CD4-positive, alpha-beta memory T cell (primary cell): ENCODE measurements around the gene PMM2. TPM values are rescaled to one million over a fixed set of nuclear protein-coding genes. Genes with fewer than 3 reads are reported as not detected.

Experiments used
- CTCF ChIA-PET: fragments of 350-600 bp; sonication (Branson Sonifier 250); formaldehyde crosslinking; loops from one replicate; lab custom pipeline; 2021; ENCODE audit warnings: inconsistent platforms; ENCODE audit not compliant: partially characterized antibody; lab: Charles Lee
- POLR2A ChIA-PET: fragments of 350-600 bp; sonication (Branson Sonifier 250); formaldehyde crosslinking; loops from one replicate; lab custom pipeline; 2021; ENCODE audit not compliant: partially characterized antibody; lab: Charles Lee
- DNase-seq, 5 donors: peaks; one replicate each; pipeline versions ENCODE4 v3.0.0 to v3.0.0-alpha.2; 2020 to 2022; ENCODE audit warnings: mixed read lengths in 1 of 5
- H3K27ac ChIP-seq: one replicate; pipeline ENCODE4 v1.7.0; 2013; ENCODE audit warnings: low read depth, low read length
- H3K27me3 ChIP-seq: 2 replicates; pipeline ENCODE4 v1.7.0; 2013; ENCODE audit warnings: mild to moderate bottlenecking, low read length, moderate library complexity; ENCODE audit not compliant: insufficient read depth
- H3K36me3 ChIP-seq: 2 replicates; pipeline ENCODE4 v1.7.0; 2013; ENCODE audit warnings: mild to moderate bottlenecking, low read length, moderate library complexity; ENCODE audit not compliant: insufficient read depth
- H3K4me1 ChIP-seq: 2 replicates; pipeline ENCODE4 v1.7.0; 2013; ENCODE audit warnings: mild to moderate bottlenecking, low read length, moderate library complexity; ENCODE audit not compliant: insufficient read depth
- H3K4me3 ChIP-seq, 2 donors: one replicate each; pipeline ENCODE4 v1.7.0; 2013; ENCODE audit warnings: low read length in 2 of 2, mild to moderate bottlenecking in 1 of 2
- H3K9me3 ChIP-seq, 2 donors: one replicate each; pipeline ENCODE4 v1.7.0; 2013; ENCODE audit warnings: low read length in 2 of 2, control low read depth in 1 of 2; ENCODE audit not compliant: control insufficient read depth in 1 of 2
- H3K27ac Mint-ChIP-seq, 7 donors: one replicate each; pipeline ENCODE4 v1.8.0; 2020 to 2021; ENCODE audit warnings: mixed read lengths in 7 of 7, mild to moderate bottlenecking in 6 of 7, inconsistent platforms in 3 of 7, moderate library complexity in 3 of 7
- H3K27me3 Mint-ChIP-seq, 2 donors: one replicate each; pipeline ENCODE4 v1.8.0; 2020 to 2021; ENCODE audit warnings: mixed read lengths in 2 of 2
- H3K36me3 Mint-ChIP-seq, 2 donors: one replicate each; pipeline ENCODE4 v1.8.0; 2020 to 2021; ENCODE audit warnings: mixed read lengths in 2 of 2, inconsistent platforms in 1 of 2, mild to moderate bottlenecking in 1 of 2
- H3K4me1 Mint-ChIP-seq, 4 donors: one replicate each; pipeline ENCODE4 v1.8.0; 2020 to 2021; ENCODE audit warnings: mixed read lengths in 4 of 4, mild to moderate bottlenecking in 1 of 4
- H3K4me3 Mint-ChIP-seq, 8 donors: one replicate each; pipeline ENCODE4 v1.8.0; 2020 to 2021; ENCODE audit warnings: mixed read lengths in 8 of 8, mild to moderate bottlenecking in 7 of 8, moderate library complexity in 6 of 8, inconsistent platforms in 3 of 8
- H3K9me3 Mint-ChIP-seq, 8 donors: one replicate each; pipeline ENCODE4 v1.8.0; 2020 to 2021; ENCODE audit warnings: mixed read lengths in 8 of 8, mild to moderate bottlenecking in 5 of 8, inconsistent platforms in 3 of 8, moderate library complexity in 1 of 8
- intact Hi-C: fragments of 100-400 bp; cut with micrococcal nuclease; formaldehyde crosslinking; loops from one replicate; pipeline ENCODE4 v1.15.1; 2023
- polyA plus RNA-seq, 2 donors: library from polyadenylated mRNA; unstranded; fragments of 300-500 nt; fragmentation: Illumina TruSeq; gene quantifications; one replicate each; pipeline ENCODE4 v1.2.3, GENCODE V29; 2021
- total RNA-seq, 2 experiments: library from RNA; stranded (reverse); gene quantifications; one replicate each; pipeline ENCODE4 v1.2.3, GENCODE V29; 2021

Gene PMM2
- total and polyA plus RNA-seq, 4 experiments from 2014 or later = 21.2 to 61.7 (median 43.4) TPM

DNA sequence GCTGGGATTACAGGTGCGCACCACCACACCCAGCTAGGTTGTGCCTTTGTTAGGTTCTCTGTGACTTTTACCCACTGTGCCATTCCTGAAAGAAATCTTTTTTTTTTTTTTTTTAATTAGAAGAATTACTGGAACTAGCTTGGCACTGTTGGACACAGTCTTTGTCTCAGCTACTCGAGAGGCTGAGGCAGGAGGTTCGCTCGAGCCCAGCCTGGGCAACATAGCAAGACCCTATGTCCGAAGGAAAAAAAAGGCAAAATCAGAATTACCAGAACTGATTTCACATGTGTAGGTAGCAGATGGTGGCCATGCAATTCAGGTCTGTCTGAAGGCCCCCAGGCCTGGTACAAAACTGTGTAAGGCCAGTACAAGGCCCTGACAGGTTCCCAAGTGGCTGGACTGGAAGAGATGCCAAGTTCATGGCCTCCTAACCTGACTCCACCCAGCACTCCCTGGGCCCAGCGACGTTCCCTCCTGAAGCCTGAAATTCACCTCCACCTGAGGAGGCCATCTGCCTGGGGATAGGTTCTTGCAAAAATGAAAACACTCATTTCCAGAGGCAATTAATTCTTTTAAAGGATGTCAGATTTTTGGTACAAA is 48.2 kb downstream of the PMM2 start:
- peak overlapping the region in 1 of 7 donors; percentile 61 for H3K27ac Mint-ChIP-seq
- peaks cover 14 to 42% of the 10 kb centered on the region in 2 donors for H3K36me3 Mint-ChIP-seq
- H3K4me3 Mint-ChIP-seq = no peak overlapping the region
- Histone ChIP-seq H3K27me3 (no peaks in the 10 kb centered on the region), H3K4me1 (peaks cover 7% of the 10 kb centered on the region), H3K27ac (no peak overlapping the region), H3K9me3 (no peaks in the 10 kb centered on the region), H3K36me3 (peaks cover 21% of the 10 kb centered on the region), H3K4me3 (no peak overlapping the region)
- H3K4me1 Mint-ChIP-seq = peaks cover 17 to 55% (median 30%) of the 10 kb centered on the region in 4 donors
- ChIA-PET POLR2A (interaction anchor here (0.6 kb wide), 1 partner anchor 14 kb away, joined by 3 read pairs; no protein-coding TSS in a partner anchor), CTCF (no interaction called here)
- no peak for DNase-seq
- peaks cover 0 to 2% (median 0%) of the 10 kb centered on the region in 8 donors for H3K9me3 Mint-ChIP-seq
- intact Hi-C loops = no loop called here
- no peaks in the 10 kb centered on the region for H3K27me3 Mint-ChIP-seq

DNA sequence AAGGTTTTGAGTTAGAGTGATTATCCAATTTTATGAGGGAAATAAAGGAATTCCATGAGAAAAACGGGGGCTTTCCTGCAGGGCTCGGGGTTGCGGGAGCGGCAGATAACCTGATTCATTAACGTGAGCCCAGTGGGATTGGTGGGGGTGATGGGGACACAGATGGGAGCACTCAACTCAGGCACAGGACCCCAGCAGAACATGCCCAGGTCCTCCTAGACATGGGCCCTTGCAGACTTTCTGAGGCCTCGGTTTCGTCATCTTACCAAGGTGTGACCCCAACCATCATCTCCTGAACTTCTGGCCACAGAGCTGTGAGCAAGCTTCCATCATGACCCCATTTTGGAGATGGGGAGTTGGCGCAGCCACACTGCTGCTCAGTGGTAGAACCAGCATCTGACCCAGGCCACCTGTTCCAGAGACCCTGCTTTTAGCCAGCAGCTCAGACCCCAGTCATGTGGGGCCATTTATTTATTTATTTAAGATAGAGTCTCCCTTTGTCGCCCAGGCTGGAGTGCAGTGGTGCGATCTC is 48.8 kb downstream of the PMM2 start:
- intact Hi-C loops = no loop called here
- Histone ChIP-seq H3K4me1 (peaks cover 7% of the 10 kb centered on the region), H3K27ac (no peak overlapping the region), H3K36me3 (peaks cover 21% of the 10 kb centered on the region), H3K27me3 (no peaks in the 10 kb centered on the region), H3K9me3 (no peaks in the 10 kb centered on the region), H3K4me3 (no peak overlapping the region)
- no peak overlapping the region for H3K27ac Mint-ChIP-seq
- peaks cover 17 to 60% (median 32%) of the 10 kb centered on the region in 4 donors for H3K4me1 Mint-ChIP-seq
- ChIA-PET CTCF (no interaction called here), POLR2A (no interaction called here)
- H3K36me3 Mint-ChIP-seq = peaks cover 14 to 46% of the 10 kb centered on the region in 2 donors
- peak overlapping the region in 1 of 8 donors; percentile 29 for H3K4me3 Mint-ChIP-seq
- H3K27me3 Mint-ChIP-seq = no peaks in the 10 kb centered on the region
- H3K9me3 Mint-ChIP-seq = peaks cover 0 to 2% (median 0%) of the 10 kb centered on the region in 8 donors
- DNase-seq = no peak

DNA sequence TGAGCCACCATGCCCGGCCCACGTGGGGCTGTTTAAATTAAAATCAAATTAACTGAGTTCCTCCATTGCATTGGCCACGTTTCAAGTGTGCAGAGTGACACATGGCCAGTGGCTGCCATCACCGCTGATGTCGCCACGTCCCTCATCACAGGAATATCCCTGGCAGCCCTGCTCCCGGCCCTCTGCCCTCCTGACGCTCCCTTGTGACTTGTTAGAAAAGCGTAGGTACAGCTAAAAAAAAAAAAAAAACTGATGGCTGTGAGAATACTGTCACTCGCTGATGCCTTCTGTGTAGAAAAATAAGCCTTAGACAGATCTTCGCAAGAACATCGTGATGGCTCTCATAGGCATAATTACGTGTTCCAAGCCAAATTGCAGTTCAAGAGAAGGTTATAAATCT is 49.5 kb downstream of the PMM2 start:
- POLR2A ChIA-PET = no interaction called here

DNA sequence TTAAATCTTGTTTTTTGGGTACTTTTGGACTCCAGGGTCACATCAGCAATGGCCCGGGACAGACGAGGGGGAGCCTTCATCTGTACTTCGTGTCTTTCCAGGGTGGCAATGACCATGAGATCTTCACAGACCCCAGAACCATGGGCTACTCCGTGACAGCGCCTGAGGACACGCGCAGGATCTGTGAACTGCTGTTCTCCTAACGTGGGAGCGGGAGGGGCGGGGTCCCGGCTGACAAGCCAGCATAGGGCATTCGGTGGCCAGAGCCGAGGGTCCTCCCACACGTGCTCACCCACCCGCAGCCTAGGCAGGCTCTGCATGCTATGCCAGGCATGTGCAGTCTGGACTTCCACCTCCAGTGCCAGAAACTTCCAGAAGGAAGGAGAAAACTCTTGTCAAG is 50.0 kb downstream of the PMM2 start:
- Mint-ChIP-seq H3K27me3 (no peaks in the 10 kb centered on the region), H3K4me1 (peaks cover 11 to 53% (median 27%) of the 10 kb centered on the region in 4 donors), H3K27ac (peak overlapping the region in 1 of 7 donors; percentile 27), H3K36me3 (peaks cover 14 to 46% of the 10 kb centered on the region in 2 donors), H3K4me3 (no peak overlapping the region), H3K9me3 (no peaks in the 10 kb centered on the region)
- no peaks in the 10 kb centered on the region for H3K9me3 ChIP-seq
- H3K27me3 ChIP-seq = no peaks in the 10 kb centered on the region
- CTCF ChIA-PET = no interaction called here
- no peak overlapping the region for H3K27ac ChIP-seq
- intact Hi-C loops = no loop called here
- peaks cover 8% of the 10 kb centered on the region for H3K4me1 ChIP-seq
- no peak for DNase-seq
- no peak overlapping the region for H3K4me3 ChIP-seq
- POLR2A ChIA-PET = no interaction called here
- peaks cover 21% of the 10 kb centered on the region for H3K36me3 ChIP-seq

More for the DNA sequence above, 49.5 kb downstream of the PMM2 start:
- H3K4me3 ChIP-seq = no peak overlapping the region
- H3K4me1 Mint-ChIP-seq = peaks cover 15 to 56% (median 31%) of the 10 kb centered on the region in 4 donors
- peaks cover 21% of the 10 kb centered on the region for H3K36me3 ChIP-seq
- no peaks in the 10 kb centered on the region for H3K9me3 ChIP-seq
- no peaks in the 10 kb centered on the region for H3K9me3 Mint-ChIP-seq
- intact Hi-C loops = no loop called here
- CTCF ChIA-PET = no interaction called here
- H3K36me3 Mint-ChIP-seq = peaks cover 14 to 49% of the 10 kb centered on the region in 2 donors
- H3K27me3 Mint-ChIP-seq = no peaks in the 10 kb centered on the region
- H3K4me1 ChIP-seq = peaks cover 7% of the 10 kb centered on the region
- no peak for DNase-seq
- H3K4me3 Mint-ChIP-seq = no peak overlapping the region
- no peak overlapping the region for H3K27ac ChIP-seq
- peak overlapping the region in 3 of 7 donors; percentile 27 to 59 (median 44) for H3K27ac Mint-ChIP-seq
- no peaks in the 10 kb centered on the region for H3K27me3 ChIP-seq

DNA sequence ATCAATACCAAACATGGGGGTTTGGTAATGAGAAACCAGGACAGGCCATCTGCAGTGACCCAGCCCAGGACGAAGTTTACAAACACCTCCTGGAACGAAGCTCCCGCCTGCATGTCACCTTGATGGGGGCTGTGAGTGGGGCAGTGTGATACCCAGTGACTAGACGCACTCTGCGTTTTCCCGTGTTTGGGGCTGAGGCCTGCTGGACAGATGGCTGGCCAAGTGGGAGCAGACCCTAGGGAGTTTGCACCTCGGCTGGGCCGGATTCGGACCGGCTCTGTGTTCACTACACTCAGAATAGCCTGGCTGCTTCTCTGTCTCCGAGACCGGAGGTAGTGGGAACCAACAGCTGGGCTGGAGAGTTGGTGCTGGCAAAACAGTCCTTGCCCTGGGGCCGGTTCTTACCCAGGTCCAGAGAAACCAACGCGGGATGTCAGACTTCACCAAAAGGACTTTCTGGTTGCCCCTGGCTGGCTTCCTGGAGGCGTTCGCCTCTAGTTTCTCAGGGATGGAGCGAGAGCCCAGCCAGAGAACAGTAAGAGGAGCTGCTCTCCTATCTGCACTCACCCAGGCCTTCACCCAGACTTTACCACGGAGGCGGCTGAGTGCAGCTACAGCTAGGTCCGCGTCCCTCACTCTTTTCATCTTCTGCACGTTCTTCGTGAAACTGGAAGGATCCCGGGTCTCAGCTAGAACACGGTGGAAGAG is 50.7 kb downstream of the PMM2 start:
- intact Hi-C loops = no loop called here
- Histone ChIP-seq H3K27ac (no peak overlapping the region), H3K9me3 (no peaks in the 10 kb centered on the region), H3K4me1 (peaks cover 11% of the 10 kb centered on the region), H3K27me3 (no peaks in the 10 kb centered on the region), H3K4me3 (no peak overlapping the region), H3K36me3 (peaks cover 21% of the 10 kb centered on the region)
- POLR2A ChIA-PET = no interaction called here
- CTCF ChIA-PET = no interaction called here
- Mint-ChIP-seq H3K9me3 (no peaks in the 10 kb centered on the region), H3K27me3 (no peaks in the 10 kb centered on the region), H3K27ac (peak overlapping the region in 1 of 7 donors; percentile 75), H3K36me3 (peaks cover 15 to 51% of the 10 kb centered on the region in 2 donors), H3K4me3 (no peak overlapping the region), H3K4me1 (peaks cover 12 to 51% (median 28%) of the 10 kb centered on the region in 4 donors)
- DNase-seq = no peak

DNA sequence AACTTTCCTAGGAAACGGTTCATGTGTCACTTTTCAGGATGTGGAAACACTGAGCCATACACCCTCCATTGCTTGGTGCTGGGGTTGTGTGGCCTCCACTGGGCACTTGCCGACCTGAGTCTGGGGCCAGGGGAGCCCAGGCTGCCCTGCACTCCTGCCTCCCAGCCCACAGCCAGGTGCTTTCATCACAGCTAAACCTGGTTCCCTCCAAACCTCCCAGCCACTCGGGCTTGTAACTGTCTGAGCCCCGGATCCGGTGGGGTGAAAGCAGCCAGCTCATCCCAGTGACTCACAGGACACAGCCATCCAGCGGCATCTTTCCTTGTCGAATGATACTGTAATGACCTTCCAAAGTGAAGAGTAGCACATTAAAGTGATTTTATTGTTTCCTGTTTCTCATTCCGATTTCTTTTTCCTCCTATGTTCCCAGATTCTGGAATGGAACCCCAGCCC is 51.3 kb downstream of the PMM2 start:
- intact Hi-C loops = no loop called here
- ChIA-PET POLR2A (no interaction called here), CTCF (no interaction called here)

DNA sequence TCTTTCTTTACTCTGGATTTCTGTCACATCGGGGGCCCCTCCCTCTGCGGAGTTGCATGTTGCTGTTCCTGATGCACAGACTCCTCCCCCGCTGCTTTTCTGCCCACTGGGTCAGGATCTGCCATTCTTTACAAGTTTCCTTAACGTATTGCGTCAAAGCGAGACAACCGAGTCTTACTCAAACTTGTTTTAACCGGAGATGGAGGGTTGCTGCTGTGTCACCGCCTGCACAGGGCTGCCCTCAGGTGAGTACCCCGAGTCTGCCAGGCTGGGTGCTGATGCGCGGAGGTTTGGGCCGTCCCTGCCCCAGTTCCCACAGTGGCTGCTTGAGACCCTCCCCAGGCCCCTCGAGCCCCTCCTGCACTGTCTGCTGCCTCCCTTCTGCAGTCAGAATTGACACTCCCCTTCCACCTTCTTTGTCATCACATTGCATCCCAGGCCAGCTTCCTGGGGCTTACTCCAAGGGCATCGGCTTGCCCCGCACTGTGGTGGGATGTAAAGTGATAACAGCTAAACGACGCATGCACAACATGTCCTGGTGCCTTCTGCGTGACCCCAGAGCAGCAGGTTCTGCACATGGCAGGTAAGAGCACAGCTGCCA is 51.9 kb downstream of the PMM2 start:
- Mint-ChIP-seq H3K9me3 (no peaks in the 10 kb centered on the region), H3K4me1 (peaks cover 14 to 39% (median 28%) of the 10 kb centered on the region in 4 donors), H3K27me3 (no peaks in the 10 kb centered on the region), H3K27ac (peak overlapping the region in 5 of 7 donors; percentile 28 to 94 (median 72)), H3K36me3 (peaks cover 19 to 57% of the 10 kb centered on the region in 2 donors), H3K4me3 (no peak overlapping the region)
- Histone ChIP-seq H3K27me3 (no peaks in the 10 kb centered on the region), H3K4me1 (peaks cover 11% of the 10 kb centered on the region), H3K27ac (no peak overlapping the region), H3K4me3 (no peak overlapping the region), H3K36me3 (peaks cover 21% of the 10 kb centered on the region), H3K9me3 (no peaks in the 10 kb centered on the region)
- intact Hi-C loops = no loop called here
- no peak for DNase-seq
- POLR2A ChIA-PET = no interaction called here
- CTCF ChIA-PET = interaction anchor here (0.6 to 1.6 kb wide), 2 partner anchors 31 to 260 kb away, joined by 4 to 10 read pairs; no protein-coding TSS in a partner anchor

More for the DNA sequence above, 51.3 kb downstream of the PMM2 start:
- no peak overlapping the region for H3K27ac ChIP-seq
- Mint-ChIP-seq H3K36me3 (peaks cover 19 to 53% of the 10 kb centered on the region in 2 donors), H3K4me1 (peaks cover 14 to 45% (median 29%) of the 10 kb centered on the region in 4 donors), H3K9me3 (no peaks in the 10 kb centered on the region), H3K27me3 (no peaks in the 10 kb centered on the region), H3K4me3 (no peak overlapping the region), H3K27ac (peak overlapping the region in 4 of 7 donors; percentile 28 to 77 (median 44))
- no peak overlapping the region for H3K4me3 ChIP-seq
- peaks cover 11% of the 10 kb centered on the region for H3K4me1 ChIP-seq
- H3K9me3 ChIP-seq = no peaks in the 10 kb centered on the region
- no peaks in the 10 kb centered on the region for H3K27me3 ChIP-seq
- no peak for DNase-seq
- peaks cover 21% of the 10 kb centered on the region for H3K36me3 ChIP-seq
